ENCODE results near the gene SYMPK.

- no peak for TF ChIP-seq ZNF274 (IDR thresholded peaks at IDR 0.05; ENCODE audit: low read depth, low read length)
- no peak for TF ChIP-seq YY1 (IDR thresholded peaks at IDR 0.05; ENCODE audit: insufficient read depth, insufficient read length)
Measured at GRCh38 chr19:45878043-45878794, 15.3 kb upstream of the SYMPK start.

All from NT2/D1 (cell line).